Stimulated activated effector memory CD8-positive, alpha-beta T cell treated with anti-CD3 and anti-CD28 coated beads, Interleukin-12 subunit alpha, Interleukin-12 subunit beta, amount 100 ng/mL, for 72 hours (primary cell): ENCODE measurements around the gene SEMA4D.
"Not testable (repeated sequence)": the region's sequence is repeated elsewhere in the genome, so short reads cannot be mapped to it uniquely, and the experiment has no call there.

Experiments
- ATAC-seq: fragments of 150-1000 bp; cut with Tn5 transposase; 2 replicates; pipeline ENCODE4 v1.10.0; 2021
- DNase-seq, 2 donors: peaks; one replicate each; pipeline ENCODE4 v3.0.0; 2021 to 2022; ENCODE audit warnings: low spot score in 2 of 2
- H3K27ac Mint-ChIP-seq: one replicate; pipeline ENCODE4 v1.8.0; 2022; ENCODE audit warnings: mild to moderate bottlenecking, mixed read lengths
- H3K36me3 Mint-ChIP-seq: one replicate; pipeline ENCODE4 v1.8.0; 2022; ENCODE audit warnings: mild to moderate bottlenecking, mixed read lengths
- H3K4me1 Mint-ChIP-seq: one replicate; pipeline ENCODE4 v1.8.0; 2022; ENCODE audit warnings: mixed read lengths
- H3K4me3 Mint-ChIP-seq: one replicate; pipeline ENCODE4 v1.8.0; 2022; ENCODE audit warnings: mild to moderate bottlenecking, mixed read lengths
- H3K9me3 Mint-ChIP-seq: one replicate; pipeline ENCODE4 v1.8.0; 2022; ENCODE audit warnings: mixed read lengths

SEMA4D gene

DNA sequence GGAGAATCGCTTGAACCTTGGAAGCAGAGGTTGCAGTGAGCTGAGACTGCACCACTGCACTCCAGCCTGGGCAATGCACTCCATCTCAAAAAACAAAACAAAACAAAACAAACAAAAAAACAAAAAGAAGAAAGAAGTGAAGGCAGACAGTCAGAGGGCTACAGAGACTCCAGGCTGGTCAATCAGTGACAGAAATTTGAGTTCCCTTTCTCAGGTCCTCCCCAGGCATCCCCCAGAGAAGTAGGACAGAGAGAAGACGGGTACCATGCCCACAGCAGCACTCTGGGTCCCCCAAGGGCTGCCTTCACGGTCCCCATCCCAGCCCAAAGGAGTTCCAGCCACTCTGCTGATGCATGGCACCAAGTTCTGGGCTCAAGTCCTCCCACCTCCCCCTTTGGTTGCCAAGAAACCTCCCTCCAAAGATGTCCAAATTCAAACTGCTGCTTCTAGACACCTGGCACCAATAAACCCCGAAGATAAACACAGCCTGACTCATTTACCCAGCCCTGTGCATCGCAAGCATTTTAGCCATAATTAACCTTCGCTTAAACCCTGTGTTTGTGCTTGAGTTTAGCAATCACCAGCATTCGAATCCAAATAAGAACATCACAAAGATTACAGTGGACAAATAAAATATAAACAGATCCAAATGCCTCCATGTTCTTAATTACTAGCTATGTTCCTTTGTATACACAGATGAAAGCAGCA lies 24.0 kb downstream of the SEMA4D start:
- no peaks in the 10 kb centered on the region for H3K9me3 Mint-ChIP-seq
- H3K27ac Mint-ChIP-seq = peak overlapping the region; percentile 83
- peaks cover 93% of the 10 kb centered on the region for H3K36me3 Mint-ChIP-seq
- H3K4me3 Mint-ChIP-seq = peak overlapping the region; percentile 73
- ATAC-seq (no peak), DNase-seq (no peak)
- peaks cover 97% of the 10 kb centered on the region for H3K4me1 Mint-ChIP-seq

DNA sequence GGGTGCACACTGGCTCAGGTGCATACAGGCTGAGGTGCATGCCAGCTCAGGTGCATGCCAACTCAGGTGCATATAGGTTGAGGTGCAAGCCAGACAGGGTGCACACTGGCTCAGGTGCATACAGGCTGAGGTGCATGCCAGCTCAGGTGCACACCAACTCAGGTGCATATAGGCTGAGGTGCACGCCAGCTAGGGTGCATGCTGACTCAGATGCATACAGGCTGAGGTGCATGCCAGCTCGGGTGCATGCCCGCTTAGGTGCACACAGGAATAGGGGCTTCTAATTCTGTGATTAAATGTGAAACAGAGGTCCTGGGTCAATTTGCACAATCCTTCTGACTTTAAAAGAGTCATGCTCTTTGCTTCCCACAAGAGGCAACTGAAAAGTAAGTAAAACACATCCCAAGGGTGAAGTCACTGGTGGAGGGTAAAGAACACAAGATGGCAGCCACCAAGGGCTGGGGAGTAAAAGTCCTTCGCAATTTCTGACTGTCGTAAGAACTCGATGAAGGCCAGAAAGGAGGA lies 26.1 kb downstream of the SEMA4D start:
- not testable (repeated sequence) for H3K27ac Mint-ChIP-seq, DNase-seq, ATAC-seq, H3K9me3 Mint-ChIP-seq
- Mint-ChIP-seq H3K36me3 (peaks cover 93% of the 10 kb centered on the region), H3K4me1 (peaks cover 97% of the 10 kb centered on the region), H3K4me3 (peak overlapping the region; percentile 69)

DNA sequence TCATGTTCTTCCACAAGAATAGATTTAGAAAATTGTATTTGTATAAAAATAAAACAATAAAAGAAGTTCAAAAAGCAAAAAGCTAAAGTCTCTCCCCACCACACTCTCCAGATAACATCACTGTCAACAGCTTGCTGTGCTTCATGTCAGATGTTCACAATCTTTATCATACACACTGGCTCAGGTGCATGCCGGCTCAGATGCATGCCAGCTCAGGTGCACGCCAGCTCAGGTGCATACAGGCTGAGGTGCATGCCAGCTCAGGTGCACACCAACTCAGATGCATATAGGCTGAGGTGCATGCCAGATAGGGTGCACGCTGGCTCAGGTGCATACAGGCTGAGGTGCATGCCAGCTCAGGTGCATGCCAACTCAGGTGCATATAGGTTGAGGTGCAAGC lies 26.5 kb downstream of the SEMA4D start:
- Mint-ChIP-seq H3K4me1 (peaks cover 97% of the 10 kb centered on the region), H3K27ac (no peak overlapping the region), H3K9me3 (no peaks in the 10 kb centered on the region), H3K4me3 (peak overlapping the region; percentile 69), H3K36me3 (peaks cover 93% of the 10 kb centered on the region)
- ATAC-seq = no peak
- DNase-seq = no peak

- Mint-ChIP-seq H3K4me3 (peak overlapping the region; percentile 69), H3K27ac (no peak overlapping the region), H3K36me3 (peaks cover 93% of the 10 kb centered on the region), H3K9me3 (no peaks in the 10 kb centered on the region), H3K4me1 (peaks cover 97% of the 10 kb centered on the region)
- no peak for ATAC-seq
- DNase-seq = no peak
Observed at GRCh38 chr9:89470224-89470839, 27.6 kb downstream of the SEMA4D start.

- DNase-seq (no peak), ATAC-seq (no peak)
- H3K9me3 Mint-ChIP-seq = no peaks in the 10 kb centered on the region
- peaks cover 98% of the 10 kb centered on the region for H3K4me1 Mint-ChIP-seq
- H3K27ac Mint-ChIP-seq = peak overlapping the region; percentile 76
- H3K4me3 Mint-ChIP-seq = peak overlapping the region; percentile 69
- peaks cover 93% of the 10 kb centered on the region for H3K36me3 Mint-ChIP-seq
Observed at GRCh38 chr9:89469003-89469402, 28.9 kb downstream of the SEMA4D start.

DNA sequence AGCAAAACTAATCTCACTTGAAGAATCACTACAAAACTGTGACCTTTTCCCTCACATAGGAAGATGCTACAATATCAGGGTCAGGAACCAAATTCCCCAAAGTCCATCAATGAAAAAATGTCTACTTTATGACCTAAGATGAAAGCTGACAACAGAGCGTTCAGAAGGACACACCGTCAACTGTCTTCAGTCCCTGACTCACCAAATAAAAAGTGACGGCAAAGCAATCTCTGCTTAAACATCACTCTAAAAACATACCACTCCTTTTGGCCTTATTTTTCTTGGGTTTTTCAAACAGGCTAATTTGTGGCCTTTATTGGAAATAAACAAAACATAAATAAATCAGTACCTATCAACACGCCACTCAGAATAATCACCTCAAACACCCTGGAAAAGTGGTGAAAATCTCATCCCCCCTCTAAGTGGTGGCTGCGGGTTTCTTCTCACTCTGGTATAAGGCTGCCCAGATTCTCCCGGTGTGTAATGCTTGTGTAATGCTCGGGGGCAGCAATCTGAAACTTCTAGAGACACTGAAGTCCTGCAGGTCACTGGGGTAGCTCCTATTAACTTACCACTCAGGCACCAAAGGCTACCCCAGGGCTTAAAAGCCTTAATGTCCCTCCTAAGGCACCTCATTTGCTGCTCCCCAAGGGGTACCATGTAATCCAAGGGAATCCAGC lies 29.5 kb downstream of the SEMA4D start:
- peaks cover 93% of the 10 kb centered on the region for H3K36me3 Mint-ChIP-seq
- no peaks in the 10 kb centered on the region for H3K9me3 Mint-ChIP-seq
- H3K27ac Mint-ChIP-seq = peak overlapping the region; percentile 76
- H3K4me1 Mint-ChIP-seq = peaks cover 98% of the 10 kb centered on the region
- DNase-seq (no peak), ATAC-seq (no peak)
- H3K4me3 Mint-ChIP-seq = peak overlapping the region; percentile 69

DNA sequence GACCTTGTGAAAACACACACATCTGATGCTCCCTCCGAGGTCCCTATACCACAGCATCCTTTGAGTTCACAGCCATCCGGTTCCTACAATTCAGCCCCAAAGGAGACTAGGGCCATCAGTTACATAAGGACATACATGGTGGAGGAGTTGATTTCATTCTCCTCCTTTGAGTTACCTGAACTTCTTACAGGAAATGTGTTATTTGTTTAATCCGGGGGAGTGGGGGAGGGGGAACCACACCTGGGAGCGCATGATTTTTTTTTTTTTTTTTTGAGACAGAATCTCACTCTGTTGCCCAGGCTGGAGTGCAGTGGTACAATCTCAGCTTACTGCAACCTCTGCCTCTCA lies 30.7 kb downstream of the SEMA4D start:
- DNase-seq (no peak), ATAC-seq (peak; percentile 40)
- H3K36me3 Mint-ChIP-seq = peaks cover 93% of the 10 kb centered on the region
- peak overlapping the region; percentile 69 for H3K4me3 Mint-ChIP-seq
- H3K4me1 Mint-ChIP-seq = peaks cover 100% of the 10 kb centered on the region
- no peaks in the 10 kb centered on the region for H3K9me3 Mint-ChIP-seq
- peak overlapping the region; percentile 76 for H3K27ac Mint-ChIP-seq

DNA sequence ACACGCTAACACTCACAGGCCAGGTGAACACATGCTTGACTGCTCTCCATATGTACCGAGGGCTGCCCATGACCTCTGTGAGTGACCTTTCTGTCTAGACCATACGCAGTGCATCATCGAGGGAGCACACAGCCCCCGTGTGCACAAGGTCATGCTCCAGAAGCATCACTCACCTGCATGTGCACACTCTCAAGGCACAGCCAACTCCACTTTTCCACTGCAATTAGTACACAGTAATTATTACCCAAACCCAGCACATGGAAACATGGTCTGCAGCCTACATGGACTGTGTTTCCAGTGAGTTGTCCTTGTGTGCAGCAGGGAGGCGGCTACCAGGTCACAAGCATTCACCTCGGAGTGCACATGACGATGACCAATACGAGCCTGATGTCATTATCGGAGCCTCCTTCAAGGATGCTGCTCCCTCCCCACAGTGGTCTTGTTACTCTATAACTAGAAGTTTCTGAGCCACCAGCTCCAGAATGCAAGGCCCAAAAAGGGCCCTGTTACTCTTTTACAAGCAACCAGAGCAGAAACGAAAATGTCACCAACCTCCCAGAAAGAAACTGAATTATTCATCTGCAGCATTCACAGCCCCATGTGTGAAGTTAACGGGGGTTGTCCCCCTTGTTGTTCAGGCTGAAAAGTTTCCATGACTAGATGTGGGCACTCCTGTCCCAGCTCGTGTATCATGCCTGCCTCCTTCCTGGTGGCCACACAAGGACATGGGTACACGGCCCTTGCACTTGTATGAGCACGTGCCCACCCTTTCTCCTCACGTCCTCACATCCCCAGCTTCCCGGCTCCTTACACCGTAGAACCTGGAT lies 31.2 kb downstream of the SEMA4D start:
- ATAC-seq (peak; percentile 86), DNase-seq (peak in 1 of 2 donors; percentile 76)
- H3K27ac Mint-ChIP-seq = peak overlapping the region; percentile 76
- peaks cover 99% of the 10 kb centered on the region for H3K4me1 Mint-ChIP-seq
- H3K4me3 Mint-ChIP-seq = peak overlapping the region; percentile 69
- no peaks in the 10 kb centered on the region for H3K9me3 Mint-ChIP-seq
- H3K36me3 Mint-ChIP-seq = peaks cover 94% of the 10 kb centered on the region

DNA sequence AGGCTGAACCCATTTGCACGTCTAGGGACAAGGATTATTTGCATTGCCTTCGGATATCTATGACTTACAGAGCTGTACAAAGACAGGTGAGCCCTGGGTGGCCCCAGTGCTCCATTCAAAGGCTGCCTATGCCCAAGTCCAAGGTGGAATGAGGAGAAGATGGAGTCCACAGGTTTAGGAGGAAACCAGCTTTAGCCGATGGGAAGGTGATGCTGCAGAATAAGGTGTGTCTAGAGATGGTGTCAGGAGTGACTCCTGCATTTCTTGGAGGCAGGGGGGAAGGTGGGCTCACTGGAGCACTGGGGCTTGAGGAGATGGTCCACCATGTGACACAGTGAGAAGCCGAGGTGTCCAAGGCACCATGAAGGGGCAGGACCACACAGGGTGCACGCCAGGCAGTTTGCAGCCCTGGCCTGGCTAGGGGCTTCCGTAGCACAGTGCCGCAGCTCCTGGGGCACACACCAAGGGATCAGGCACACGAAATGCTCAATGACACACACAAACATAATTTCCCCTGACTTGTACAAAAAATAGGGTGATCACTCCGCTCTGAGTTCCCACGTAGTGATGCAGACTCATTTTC lies 32.1 kb downstream of the SEMA4D start:
- H3K4me1 Mint-ChIP-seq = peaks cover 99% of the 10 kb centered on the region
- no peak for DNase-seq
- H3K4me3 Mint-ChIP-seq = peak overlapping the region; percentile 69
- H3K9me3 Mint-ChIP-seq = no peaks in the 10 kb centered on the region
- peaks cover 98% of the 10 kb centered on the region for H3K36me3 Mint-ChIP-seq
- ATAC-seq = no peak
- peak overlapping the region; percentile 76 for H3K27ac Mint-ChIP-seq

- H3K4me1 Mint-ChIP-seq = peaks cover 99% of the 10 kb centered on the region
Observed at GRCh38 chr9:89465001-89465451, 32.9 kb downstream of the SEMA4D start.

GRCh38 chr9:89464300-89464901 lies 33.5 kb downstream of the SEMA4D start:
- ATAC-seq (no peak), DNase-seq (no peak)
- Mint-ChIP-seq H3K9me3 (no peaks in the 10 kb centered on the region), H3K27ac (peak overlapping the region; percentile 76), H3K36me3 (peaks cover 98% of the 10 kb centered on the region), H3K4me3 (peak overlapping the region; percentile 69), H3K4me1 (peaks cover 99% of the 10 kb centered on the region)

More at GRCh38 chr9:89465001-89465451, 32.9 kb downstream of the SEMA4D start:
- DNase-seq (no peak), ATAC-seq (no peak)
- H3K36me3 Mint-ChIP-seq = peaks cover 98% of the 10 kb centered on the region
- H3K4me3 Mint-ChIP-seq = peak overlapping the region; percentile 69
- no peaks in the 10 kb centered on the region for H3K9me3 Mint-ChIP-seq
- H3K27ac Mint-ChIP-seq = peak overlapping the region; percentile 76

DNA sequence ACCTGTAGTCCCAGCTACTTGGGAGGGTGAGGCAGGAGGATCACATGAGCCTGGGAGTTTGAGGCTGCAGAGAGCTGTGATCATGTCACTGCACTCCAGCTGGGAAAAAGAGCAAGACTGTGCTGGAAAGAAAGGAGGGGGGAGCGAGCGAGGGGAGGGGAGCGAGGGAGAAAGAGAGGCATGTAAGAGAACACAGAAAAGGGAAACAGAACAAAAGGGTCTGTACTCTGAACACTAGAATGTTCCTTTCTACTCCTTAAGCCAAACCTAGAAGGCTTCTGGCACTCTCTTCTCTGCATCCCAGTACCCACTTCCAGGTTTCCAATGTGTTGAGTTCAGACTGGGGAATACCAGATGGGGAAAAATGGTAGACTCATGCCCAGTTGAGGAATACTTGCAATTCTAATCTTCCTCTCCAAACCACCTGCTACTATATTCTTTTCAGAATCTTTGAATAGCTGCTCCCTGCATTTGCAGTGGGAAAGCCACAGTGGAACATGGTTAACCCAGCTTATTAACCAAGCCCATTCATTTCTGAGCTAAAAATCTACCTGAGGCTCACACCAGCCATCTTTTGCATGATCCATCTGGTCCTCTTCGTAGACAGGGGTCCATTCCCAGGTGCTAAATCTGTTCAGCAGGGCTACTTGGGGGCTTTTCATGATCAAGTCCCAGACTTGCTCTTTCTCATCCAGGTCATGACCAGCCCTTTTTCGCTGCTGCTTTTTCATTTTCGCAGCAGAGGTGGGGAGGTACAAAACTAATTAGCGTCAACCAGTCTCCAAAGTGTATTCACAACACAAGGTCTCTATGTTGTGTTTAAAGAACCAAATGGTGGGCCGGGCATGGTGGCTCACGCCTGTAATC lies 34.9 kb downstream of the SEMA4D start:
- ATAC-seq = no peak
- H3K4me3 Mint-ChIP-seq = peak overlapping the region; percentile 36

DNA sequence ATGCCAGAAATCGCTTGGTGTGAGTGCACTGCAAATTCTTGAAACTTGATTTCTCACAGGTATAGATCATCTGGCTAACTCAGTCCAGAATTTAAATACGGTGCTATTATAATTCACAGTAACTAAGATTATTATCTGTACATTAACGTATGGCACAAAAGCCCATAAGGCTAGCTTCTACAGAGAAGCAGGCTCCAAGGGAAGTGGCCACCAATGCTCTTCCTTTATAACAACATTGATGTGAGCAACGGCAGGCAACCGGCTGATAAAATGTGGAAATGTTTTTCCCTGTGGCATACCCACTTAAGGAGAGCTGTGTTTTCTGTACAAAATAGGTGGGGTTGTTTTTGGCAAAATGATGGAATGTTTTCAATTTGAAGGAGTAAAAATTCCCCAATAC lies 35.7 kb downstream of the SEMA4D start:
- Mint-ChIP-seq H3K27ac (peak overlapping the region; percentile 61), H3K4me1 (peaks cover 99% of the 10 kb centered on the region), H3K9me3 (no peaks in the 10 kb centered on the region), H3K4me3 (peak overlapping the region; percentile 36), H3K36me3 (peaks cover 90% of the 10 kb centered on the region)
- no peak for DNase-seq
- ATAC-seq = no peak

More for the DNA sequence above, 34.9 kb downstream of the SEMA4D start:
- DNase-seq = no peak
- Mint-ChIP-seq H3K36me3 (peaks cover 90% of the 10 kb centered on the region), H3K4me1 (peaks cover 99% of the 10 kb centered on the region), H3K9me3 (no peaks in the 10 kb centered on the region), H3K27ac (peak overlapping the region; percentile 76)
